Inflammatory macrophage treated with lipopolysaccharide for 1 hour (primary cell): ENCODE results near the gene TCF7L2.
"Not testable (repeated sequence)": the region's sequence is repeated elsewhere in the genome, so short reads cannot be mapped to it uniquely, and the experiment has no call there.

Experiments used
- DNase-seq, 2 donors: peaks; one replicate each; pipeline ENCODE4 v3.0.0-alpha.2; 2020 to 2022

TCF7L2 gene

GRCh38 chr10:113099431-113100183 is 149.6 kb downstream of the TCF7L2 start:
- peak; percentile 48 to 56 for DNase-seq

GRCh38 chr10:113100281-113100680 is 150.2 kb downstream of the TCF7L2 start:
- DNase-seq: no peak

DNA sequence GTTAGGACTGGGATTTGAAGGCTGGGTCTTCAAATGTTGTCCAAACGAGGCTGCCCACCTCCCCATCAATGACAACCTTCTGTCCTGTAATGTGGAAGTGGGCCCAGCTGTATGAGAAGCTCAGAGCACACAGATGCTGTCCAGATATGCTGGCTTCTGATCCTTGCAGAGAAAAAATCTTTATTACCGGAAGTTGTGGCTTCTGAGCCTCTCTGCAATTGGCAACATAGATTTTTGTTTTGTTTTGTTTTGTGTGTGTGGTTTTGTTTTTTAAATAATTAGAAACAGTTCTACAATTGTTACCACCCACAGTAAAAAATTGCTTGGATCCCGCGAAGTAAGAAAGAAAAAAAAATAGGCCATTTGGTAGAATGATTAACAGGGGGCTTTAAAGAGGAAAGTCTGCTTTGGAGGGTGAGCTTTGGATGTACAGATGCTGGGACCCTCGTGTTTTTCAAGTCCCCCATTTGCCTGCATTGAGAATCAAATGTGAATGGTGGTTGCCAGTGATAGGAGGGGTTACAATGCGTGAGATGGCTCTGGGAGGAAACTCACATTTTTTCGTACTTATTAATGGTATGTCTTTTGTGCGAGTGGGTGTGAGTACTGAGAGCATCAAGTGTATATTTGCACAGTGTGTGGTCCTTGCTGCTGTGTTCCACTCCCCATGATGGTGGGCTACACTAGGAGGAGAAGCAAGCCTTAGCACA is 153.2 kb downstream of the TCF7L2 start:
- no peak for DNase-seq

DNA sequence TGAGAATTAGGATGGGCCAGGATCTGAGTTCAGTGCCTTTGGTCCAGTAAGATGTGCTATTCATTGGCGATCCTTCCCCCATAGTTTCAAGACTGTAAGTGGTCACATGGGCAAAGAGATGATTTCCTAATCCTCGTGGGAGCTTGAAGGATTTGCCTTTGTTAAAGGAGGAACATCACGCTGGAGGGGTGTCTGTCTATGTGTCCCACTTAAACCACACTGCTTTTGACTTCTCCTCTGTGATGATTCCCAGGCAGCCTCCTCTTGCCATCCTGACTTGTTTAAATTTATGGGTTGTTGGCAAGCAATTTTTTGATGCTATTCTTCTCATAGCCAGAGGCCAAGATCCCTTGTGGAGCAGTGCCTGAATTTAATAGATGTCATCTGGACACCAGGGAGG is 154.0 kb downstream of the TCF7L2 start:
- DNase-seq: peak; percentile 69 to 86

DNA sequence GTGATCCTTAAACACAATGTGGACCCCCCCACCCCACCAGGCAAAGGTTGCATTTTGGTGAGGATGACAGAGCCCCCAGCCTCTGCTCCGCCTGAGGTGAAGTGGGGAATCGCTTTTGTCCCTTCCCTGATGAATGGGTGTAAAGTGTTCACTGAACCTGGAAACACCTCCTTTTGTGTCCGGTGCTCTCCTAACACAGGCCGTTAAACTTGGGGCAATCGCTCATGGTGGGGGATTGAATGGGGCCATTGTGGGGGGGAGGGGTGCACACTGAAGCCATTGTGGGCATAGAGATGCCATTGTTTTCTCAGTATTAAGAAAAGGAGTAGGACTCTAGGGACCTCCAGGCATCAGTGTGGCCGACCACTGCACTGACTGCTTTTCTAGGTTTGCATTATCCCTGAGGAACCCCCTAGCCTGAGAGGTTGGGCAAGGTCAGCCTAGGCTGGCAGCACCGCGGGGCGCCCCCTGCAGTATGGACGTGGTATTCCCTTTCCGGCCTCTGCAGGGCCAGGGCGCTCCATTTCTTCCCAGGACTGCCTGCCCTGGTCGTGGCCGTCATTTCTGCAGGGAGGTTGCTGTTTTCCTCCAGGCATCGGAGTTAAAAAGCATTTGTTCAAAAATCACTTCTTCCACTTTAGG is 158.3 kb downstream of the TCF7L2 start:
- peak in 1 of 2 donors; percentile 32 for DNase-seq

DNA sequence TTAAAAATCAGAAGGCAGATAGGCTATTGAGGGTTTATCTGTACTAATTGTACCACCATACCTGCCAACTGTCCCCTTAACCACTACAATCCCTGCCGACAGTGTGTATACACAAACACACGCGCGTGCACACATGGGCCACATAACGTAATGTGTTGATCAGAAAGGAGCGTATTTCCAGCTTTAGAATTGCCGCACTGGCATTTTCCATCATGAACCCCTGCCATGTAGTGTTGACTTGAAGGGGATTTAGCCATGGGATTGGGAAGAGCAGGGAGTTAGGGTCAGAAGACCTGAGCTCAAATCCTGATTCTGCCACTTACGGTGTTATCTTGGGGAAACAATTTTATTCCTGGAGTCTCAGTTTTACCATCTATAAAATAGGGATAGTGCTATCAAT is 158.9 kb downstream of the TCF7L2 start:
- DNase-seq: no peak

DNA sequence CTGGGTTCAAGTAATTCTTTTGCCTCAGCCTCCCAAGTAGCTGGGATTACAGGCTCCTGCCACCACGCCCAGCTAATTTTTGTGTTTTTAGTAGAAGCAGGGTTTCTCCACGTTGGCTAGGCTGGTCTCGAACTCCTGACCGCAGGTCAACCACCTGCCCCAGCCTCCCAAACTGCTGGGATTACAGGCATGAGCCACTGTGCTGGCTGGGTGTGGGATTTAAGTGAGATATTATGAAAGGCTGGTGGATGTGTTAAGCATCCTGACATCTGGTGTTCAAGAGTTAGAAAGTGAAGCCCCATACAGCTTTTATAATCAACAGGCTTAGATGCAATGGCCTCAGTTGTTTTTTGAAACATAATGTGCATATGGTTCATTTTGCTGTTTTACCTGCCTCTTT is 159.4 kb downstream of the TCF7L2 start:
- not testable (repeated sequence) for DNase-seq

- no peak for DNase-seq
These were observed 161.2 kb downstream of the TCF7L2 start for GRCh38 chr10:113111260-113111659.

GRCh38 chr10:113111900-113112853 is 162.1 kb downstream of the TCF7L2 start:
- no peak for DNase-seq

DNA sequence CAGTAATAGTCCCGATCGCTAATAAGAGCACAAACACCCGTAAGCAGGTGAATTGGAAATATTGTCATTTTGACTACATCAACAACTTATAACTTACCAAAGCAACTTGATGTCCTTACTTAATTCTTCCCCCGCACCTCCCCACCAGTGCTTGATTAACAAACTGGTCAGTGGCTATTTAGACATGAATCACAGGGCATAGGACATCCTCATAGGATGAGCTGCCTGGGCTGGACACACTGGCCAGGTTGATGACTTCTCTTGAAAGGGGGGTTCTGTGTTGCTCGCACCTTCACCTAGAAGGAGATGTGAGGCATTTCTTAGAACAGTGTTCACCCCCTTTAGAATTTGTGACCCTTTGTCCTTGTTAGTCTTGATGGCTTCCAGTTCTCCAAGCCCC is 163.2 kb downstream of the TCF7L2 start:
- no peak for DNase-seq

DNA sequence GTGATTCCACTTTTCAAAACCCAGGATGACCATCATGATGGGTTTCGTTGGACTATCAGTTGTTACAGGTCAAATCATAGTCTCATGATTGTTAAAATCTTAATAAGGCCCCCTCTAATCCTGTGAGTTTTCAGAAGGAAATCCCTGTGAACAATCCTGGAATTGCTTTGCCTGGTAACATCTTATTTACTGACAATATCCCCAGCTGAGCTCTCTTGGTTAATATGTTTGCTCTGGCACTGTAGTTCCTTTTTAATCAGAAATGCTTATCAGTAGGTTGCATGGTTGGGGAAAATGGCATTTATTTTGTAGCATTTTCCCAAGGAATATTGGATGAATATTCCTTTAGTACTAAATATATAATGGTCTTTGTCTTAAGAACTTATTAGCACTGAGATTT is 163.9 kb downstream of the TCF7L2 start:
- DNase-seq: no peak

DNA sequence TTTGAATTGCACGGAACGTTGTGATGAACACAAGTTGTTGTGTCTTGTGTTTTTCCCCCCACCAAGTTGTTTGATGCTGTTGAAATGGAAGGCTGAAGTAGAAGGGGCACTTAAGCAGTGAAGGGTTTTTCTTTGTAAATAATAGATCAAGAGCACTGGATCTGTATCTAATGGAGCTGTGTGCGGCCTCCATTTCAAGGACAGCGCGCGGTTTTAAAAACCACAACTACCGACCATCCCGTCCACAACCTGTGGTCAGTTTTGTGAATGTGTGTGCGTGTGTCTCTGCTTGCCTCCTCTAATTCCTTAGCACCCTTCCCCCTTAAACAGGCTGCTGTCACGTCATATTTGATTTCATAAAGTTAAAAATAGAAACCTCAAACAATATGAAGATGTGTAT is 165.5 kb downstream of the TCF7L2 start:
- no peak for DNase-seq

DNA sequence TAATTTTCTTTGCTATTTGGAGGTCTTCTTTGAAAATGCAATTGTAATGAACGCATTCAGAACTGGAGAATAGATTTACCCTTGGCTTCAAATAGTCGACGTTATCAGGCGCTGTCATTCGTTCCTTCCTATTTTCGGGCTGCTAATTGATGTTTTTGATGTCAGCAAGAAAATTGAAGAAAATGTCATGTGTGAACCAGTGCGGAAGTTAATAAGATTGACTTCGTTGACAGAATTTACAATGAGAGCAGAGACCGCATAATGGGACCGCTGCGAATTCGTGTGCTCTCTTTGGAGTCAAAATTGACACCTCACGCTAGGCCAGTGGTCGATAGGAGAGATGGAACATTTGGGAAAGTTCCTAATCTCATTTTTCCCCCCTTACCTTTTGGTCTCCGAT is 168.8 kb downstream of the TCF7L2 start:
- DNase-seq: no peak

DNA sequence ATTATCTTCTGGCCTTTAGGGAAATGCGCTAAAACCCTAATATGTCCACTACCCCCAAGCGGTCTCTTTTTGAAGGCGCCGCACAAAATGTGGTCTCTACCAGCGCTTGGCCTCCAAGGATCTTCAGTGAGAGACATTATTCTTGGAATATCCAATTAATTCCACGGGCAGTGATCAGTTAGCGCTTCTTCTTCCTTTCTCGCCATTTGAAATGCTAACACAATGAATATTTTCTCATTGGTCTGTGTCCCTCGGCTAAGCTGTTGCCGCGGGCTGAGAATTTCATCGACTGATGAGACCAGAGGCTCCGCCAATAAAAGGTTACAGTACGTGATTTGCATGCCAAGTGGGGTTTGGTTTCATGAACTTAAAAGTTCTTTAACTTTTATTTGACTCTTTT is 169.8 kb downstream of the TCF7L2 start:
- DNase-seq: no peak

GRCh38 chr10:113121153-113121552 is 171.1 kb downstream of the TCF7L2 start:
- DNase-seq: no peak

GRCh38 chr10:113122947-113123346 is 172.9 kb downstream of the TCF7L2 start:
- no peak for DNase-seq

GRCh38 chr10:113124724-113125123 is 174.7 kb downstream of the TCF7L2 start:
- no peak for DNase-seq

- DNase-seq: no peak
These were observed 175.6 kb downstream of the TCF7L2 start for GRCh38 chr10:113125612-113126011.

GRCh38 chr10:113126229-113127201 is 176.5 kb downstream of the TCF7L2 start:
- DNase-seq: peak; percentile 63 to 64

DNA sequence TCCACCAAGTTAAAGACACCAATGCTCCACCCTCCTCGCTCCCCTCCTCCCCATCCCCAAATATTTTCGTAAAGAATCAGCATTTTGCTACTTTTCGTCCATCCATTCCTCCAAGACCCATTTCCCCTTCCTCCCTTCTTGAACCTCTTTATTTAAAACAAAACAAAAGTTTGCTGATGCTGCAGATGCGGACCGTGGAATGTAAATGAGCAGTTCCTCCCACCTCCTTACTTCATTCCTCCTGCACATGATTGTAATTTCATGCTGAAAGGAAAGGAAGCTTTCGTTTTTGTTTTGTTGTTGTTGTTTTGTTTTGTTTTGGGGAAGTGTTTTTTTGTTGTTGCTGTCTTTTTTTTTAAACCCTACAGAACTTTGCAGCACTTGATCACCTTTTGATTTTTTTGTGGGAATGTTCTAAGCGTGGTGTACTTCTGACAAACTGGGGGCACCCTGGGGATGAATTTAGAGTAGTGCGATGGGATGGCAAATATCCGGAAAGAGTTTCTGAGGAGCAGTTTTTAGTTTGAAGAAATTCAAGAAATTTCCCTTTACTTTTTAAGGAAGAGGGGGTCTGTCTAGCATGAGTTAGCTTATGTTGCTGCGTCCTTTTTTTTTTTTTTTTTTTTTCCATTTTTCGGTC is 177.3 kb downstream of the TCF7L2 start:
- peak; percentile 61 to 80 for DNase-seq

GRCh38 chr10:113127901-113128283 is 177.8 kb downstream of the TCF7L2 start:
- DNase-seq: no peak
